NCI-H446 treated with DMSO at 0.1 percent for 48 hours (cell line): ENCODE data around the gene AP1AR.

Experiments
- DNase-seq: peaks from one replicate; lab custom pipeline; 2025; lab: John Stamatoyannopoulos, UW

Gene AP1AR

GRCh38 chr4:112222219-112222955 is 9.2 kb upstream of the AP1AR start:
- no peak for DNase-seq

GRCh38 chr4:112225157-112225556 is 6.4 kb upstream of the AP1AR start:
- DNase-seq: no peak

GRCh38 chr4:112230879-112231778 is 458 bp upstream of the AP1AR start:
- DNase-seq: peak; percentile 89

GRCh38 chr4:112234952-112235609 is 3.5 kb downstream of the AP1AR start:
- peak; percentile 36 for DNase-seq

GRCh38 chr4:112236040-112236439 is 4.5 kb downstream of the AP1AR start:
- no peak for DNase-seq

- no peak for DNase-seq
These were observed 7.2 kb downstream of the AP1AR start for GRCh38 chr4:112238833-112239232.

GRCh38 chr4:112245383-112245782 is 13.8 kb downstream of the AP1AR start:
- DNase-seq: no peak

GRCh38 chr4:112247021-112247420 is 15.4 kb downstream of the AP1AR start:
- DNase-seq: no peak

- DNase-seq: no peak
These were observed 19.5 kb downstream of the AP1AR start for GRCh38 chr4:112251019-112251643.

- no peak for DNase-seq
These were observed 20.6 kb downstream of the AP1AR start for GRCh38 chr4:112252234-112252633.

GRCh38 chr4:112253382-112254000 is 21.9 kb downstream of the AP1AR start:
- DNase-seq: no peak

GRCh38 chr4:112257098-112257497 is 25.5 kb downstream of the AP1AR start:
- DNase-seq: no peak

- DNase-seq: no peak
These were observed 35.2 kb downstream of the AP1AR start for GRCh38 chr4:112266823-112267222.

- DNase-seq: no peak
These were observed 38.5 kb downstream of the AP1AR start for GRCh38 chr4:112270051-112270450.

GRCh38 chr4:112270640-112271421 is 39.2 kb downstream of the AP1AR start:
- DNase-seq: no peak

- no peak for DNase-seq
These were observed 40.7 kb downstream of the AP1AR start for GRCh38 chr4:112272292-112272691.

GRCh38 chr4:112274959-112275358 is 43.4 kb downstream of the AP1AR start:
- DNase-seq: no peak

GRCh38 chr4:112276113-112276512 is 44.5 kb downstream of the AP1AR start:
- no peak for DNase-seq

GRCh38 chr4:112277220-112277619 is 45.6 kb downstream of the AP1AR start:
- no peak for DNase-seq

GRCh38 chr4:112277705-112278448 is 46.3 kb downstream of the AP1AR start:
- no peak for DNase-seq
